Measurements from ENCODE around the gene PLXNA2.

- TF ChIP-seq POLR2A (IDR thresholded peaks at IDR 0.05; ENCODE audit: low read depth, low read length) = no peak
- no peak for TF ChIP-seq POLR2AphosphoS5 (IDR thresholded peaks at IDR 0.05; ENCODE audit: low read depth, low read length)
- no peak for TF ChIP-seq TAF1 (IDR thresholded peaks at IDR 0.05; ENCODE audit: borderline replicate concordance, low read depth, low read length)
These were observed 165.4 kb downstream of the PLXNA2 start for GRCh38 chr1:208078752-208079151.

Data from GM12892 (cell line).